ENCODE results near the gene SPIRE1.
"Not testable (repeated sequence)": the region's sequence is repeated elsewhere in the genome, so short reads cannot be mapped to it uniquely, and the experiment has no call there.

Gene SPIRE1

GRCh38 chr18:12598181-12598930, 59.6 kb downstream of the SPIRE1 start:
- no peak for DNase-seq (ENCODE audit: low read depth in 2 of 2)

- no peak for DNase-seq (ENCODE audit: low read depth in 2 of 2)
These were observed 60.1 kb downstream of the SPIRE1 start for GRCh38 chr18:12597760-12598159.

DNA sequence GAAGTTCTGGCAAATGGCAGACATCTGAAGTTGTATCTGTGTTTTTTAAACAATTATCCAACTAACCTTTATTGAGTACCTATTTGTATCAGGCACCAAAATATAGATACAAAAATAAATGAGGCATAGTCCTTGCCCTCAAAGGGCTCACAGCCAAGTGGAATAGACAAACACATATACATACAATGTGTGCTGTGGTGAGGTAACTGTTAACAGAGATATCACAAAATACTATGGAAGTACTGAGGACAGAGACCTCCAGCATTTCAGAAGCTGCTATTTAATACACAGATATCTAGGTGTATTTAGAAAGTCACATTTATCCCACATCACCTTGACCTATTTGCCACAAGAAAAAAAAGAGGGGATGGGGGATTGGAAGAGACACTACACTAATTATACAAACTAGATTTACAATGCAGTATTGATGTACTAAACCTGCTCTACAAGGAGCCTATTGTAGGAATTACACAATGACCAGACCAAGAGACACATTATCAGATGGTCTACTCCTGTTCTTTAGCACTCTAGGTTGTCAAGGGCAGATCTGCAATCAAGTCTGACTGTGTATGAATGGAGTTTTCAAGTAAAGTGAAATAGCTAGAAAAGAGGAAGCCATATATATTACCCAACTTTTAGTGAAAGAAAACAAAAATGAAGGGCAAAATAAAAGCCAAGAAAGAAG, 62.2 kb downstream of the SPIRE1 start:
- DNase-seq (ENCODE audit: low read depth in 2 of 2): no peak

DNA sequence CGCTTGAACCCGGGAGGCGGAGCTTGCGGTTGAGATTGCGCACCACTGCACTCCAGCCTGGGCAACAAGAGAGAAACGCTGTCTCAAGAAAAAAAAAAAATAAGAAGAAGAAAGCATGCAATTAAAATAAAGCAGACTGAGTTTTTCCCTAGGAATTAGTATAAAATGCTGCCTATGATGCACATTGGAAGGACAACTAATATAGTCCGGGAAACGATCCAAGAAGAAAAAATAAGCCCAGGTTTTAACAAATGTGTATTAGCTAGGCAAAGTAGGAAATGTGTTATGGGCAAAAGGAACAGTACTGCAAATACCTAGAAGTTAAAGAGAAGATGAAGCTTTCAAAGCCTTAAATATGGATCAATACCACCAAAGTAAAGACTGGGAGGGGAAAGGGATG, 64.0 kb downstream of the SPIRE1 start:
- no peak for DNase-seq (ENCODE audit: low read depth in 2 of 2)

- DNase-seq (ENCODE audit: low read depth in 2 of 2): no peak
These were observed 65.2 kb downstream of the SPIRE1 start for GRCh38 chr18:12592597-12593127.

DNA sequence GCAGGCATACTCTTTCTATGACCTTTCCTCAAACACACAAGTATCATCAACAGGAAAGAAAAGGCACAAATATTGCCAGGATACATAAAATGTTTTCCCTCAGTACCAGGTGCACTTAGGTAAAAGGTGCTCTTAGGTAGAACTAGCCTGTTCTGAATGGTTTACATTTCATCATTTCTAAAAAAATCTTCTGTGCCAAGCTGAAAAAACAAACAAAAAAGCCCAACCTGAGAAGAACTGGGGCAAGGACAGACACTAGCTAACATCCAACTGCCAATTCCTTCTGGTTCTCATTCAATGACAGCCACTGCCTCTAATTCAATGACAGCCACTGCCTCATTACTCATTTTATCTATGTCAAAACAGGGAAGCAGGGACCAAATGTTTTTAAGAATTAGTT, 68.5 kb downstream of the SPIRE1 start:
- no peak for DNase-seq (ENCODE audit: low read depth in 2 of 2)

DNA sequence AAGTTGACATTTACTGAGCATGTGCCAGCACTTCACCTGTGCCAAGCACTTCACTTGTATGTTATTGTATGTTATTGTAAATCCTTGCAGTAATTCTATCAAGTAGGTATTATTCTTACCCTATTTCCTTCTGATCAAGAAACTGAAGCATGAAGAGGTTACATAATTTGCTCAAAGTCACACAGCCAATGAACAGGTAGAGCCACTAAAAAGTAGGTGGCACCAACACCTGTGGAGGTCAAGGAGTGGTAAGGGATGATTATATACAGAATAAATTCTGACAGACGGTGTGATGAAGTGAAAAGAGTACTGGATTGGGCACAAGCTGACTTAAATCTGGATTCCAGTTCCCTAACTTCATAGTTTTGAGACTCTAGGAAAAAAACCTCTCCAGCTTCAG, 71.0 kb downstream of the SPIRE1 start:
- DNase-seq (ENCODE audit: low read depth in 2 of 2): no peak

DNA sequence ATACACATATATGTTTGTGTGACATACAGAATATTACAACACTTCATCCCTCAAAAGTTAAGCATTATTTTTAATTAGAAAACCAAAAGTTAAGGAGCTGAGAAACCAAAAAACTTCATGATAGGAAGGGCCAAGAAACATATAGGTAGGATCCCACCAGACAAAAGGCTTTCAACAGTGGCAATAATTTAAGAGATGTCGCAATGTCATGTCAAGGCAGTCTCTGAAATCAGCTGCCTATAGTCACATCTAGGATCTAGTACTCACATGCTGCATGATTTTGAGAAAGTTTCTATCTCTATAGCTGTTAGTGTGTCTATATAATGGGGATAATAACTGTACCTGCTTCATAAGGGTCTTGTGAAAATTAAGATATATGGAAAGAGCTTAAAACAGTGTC, 72.7 kb downstream of the SPIRE1 start:
- no peak for DNase-seq (ENCODE audit: low read depth in 2 of 2)

DNA sequence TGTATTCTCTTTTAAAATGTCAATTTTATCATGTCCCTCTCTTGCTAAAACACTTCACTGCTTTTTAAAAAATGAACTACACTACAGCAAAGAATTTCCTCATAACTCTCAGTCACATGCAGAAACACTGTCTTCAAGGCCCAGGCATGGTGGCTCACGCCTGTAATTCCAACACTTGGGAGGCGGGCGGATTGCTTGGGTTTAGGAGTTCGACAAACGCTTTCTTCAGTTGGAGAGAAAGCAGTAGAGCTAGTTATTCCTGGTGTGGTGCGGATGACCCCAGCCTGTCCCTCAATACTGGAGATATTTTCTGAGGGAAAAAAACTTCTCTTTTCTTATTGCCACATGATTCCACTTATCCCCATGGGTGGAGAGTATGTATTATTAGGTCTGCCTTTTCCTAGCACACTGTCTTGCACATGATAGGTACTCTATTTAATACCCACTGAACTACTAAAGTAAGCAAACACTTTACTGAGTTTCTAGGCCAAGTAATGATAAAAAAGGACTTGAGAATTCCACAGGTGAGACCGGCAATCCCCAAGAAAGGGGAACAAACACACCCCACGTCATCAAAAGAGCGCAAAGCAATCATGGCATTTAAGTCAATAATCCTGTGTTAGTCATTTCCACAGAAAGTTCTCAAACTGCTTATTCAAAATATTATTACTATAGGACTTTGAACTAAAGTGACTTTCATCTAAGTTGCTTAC, 77.1 kb downstream of the SPIRE1 start:
- no peak for DNase-seq (ENCODE audit: low read depth in 2 of 2)

DNA sequence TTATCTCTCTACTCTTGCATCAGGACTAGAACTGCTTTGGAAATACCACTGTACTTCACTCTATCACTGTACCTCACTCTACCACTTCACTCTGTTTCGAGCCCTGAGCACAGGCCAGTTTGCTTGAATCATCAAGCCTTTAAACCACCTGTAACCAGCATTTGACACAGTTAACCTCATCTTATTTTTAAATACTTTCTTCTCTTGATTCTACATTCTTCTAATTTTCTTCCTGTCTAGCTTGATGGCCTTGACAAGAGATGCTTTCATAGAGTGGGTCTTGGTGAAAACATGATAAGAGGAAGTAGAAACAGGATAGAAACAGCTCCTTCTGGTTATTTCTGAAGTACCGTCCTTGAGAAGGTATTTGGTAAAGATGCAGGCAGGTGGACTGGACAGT, 78.1 kb downstream of the SPIRE1 start:
- no peak for DNase-seq (ENCODE audit: low read depth in 2 of 2)

GRCh38 chr18:12577848-12578247, 80.1 kb downstream of the SPIRE1 start:
- no peak for DNase-seq (ENCODE audit: low read depth in 2 of 2)

DNA sequence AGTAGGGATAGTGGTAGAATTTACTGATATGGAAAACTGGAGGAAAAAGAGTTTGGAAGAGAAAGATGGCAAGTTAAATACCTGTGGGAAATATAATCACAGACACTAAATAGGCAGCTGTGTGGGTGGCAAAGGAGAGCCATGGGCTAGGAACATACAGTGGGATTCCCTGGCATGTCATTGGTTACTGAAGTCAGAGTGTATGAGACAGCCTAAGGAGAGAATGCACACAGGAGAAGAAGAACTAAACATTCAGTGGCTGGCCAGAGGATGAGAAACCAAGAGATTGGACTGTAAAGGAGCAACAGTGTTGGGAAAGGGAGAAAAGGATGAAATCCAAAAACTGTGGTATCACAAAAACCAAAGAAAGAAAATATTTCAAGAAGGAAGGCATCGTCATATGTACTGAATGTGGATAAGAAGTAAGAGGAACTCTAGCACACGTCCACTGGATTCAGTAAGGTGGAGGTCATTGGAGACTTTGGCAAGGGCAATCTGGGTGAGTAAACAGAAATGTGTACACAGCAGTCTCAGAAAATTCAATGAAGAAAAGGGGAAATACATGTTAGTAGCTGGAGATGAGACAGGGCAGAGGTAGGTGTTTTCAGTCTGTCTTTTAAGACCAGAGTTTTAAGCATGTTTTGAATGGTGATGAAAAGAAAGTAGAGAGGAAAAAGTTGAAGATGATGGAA, 83.3 kb downstream of the SPIRE1 start:
- no peak for DNase-seq (ENCODE audit: low read depth in 2 of 2)

- no peak for DNase-seq (ENCODE audit: low read depth in 2 of 2)
These were observed 86.3 kb downstream of the SPIRE1 start for GRCh38 chr18:12571630-12572029.

GRCh38 chr18:12569791-12570190, 88.1 kb downstream of the SPIRE1 start:
- DNase-seq (ENCODE audit: low read depth in 2 of 2): no peak

- no peak for DNase-seq (ENCODE audit: low read depth in 2 of 2)
These were observed 90.1 kb downstream of the SPIRE1 start for GRCh38 chr18:12567849-12568248.

GRCh38 chr18:12564861-12565260, 93.0 kb downstream of the SPIRE1 start:
- DNase-seq (ENCODE audit: low read depth in 2 of 2): no peak

DNA sequence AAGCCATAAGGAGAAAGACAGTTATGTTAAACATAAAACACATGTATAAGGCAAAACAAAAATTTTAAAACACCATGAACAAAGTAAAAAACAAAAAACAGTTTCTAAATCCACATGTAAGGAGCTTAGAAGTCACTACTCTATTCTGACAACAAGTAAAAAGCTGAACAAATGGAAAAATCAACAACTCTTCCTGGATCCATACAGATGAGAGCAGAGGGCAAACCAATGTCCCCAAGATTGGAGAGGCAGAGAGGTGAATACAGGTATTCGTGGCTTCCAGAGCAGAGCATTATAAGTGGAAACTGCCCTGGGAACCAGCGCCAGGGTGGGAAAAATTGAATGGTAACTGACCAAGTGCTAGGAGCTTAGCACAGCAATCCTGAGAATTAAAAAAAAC, 93.5 kb downstream of the SPIRE1 start:
- DNase-seq (ENCODE audit: low read depth in 2 of 2): no peak

GRCh38 chr18:12560600-12560999, 97.3 kb downstream of the SPIRE1 start:
- not testable (repeated sequence) for DNase-seq (ENCODE audit: low read depth in 2 of 2)

DNA sequence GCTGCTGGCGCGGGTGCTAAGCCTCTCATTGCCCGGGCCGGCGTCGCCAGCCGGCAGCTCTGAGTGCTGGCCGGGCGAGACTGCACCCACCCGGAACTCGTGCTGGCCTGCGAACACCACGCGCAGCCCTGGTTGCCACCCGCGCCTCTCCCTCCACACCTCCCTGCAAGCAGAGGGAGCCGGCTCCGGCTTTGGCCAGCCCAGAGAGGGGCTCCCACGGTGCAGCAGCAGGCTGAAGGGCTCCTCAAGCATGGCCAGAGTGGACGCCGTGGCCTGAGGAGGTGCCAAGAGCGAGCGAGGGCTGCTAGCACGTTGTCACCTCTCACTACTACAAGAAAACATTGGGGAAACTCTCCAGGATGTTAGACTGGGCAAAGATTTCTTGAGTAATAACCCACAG, 98.6 kb downstream of the SPIRE1 start:
- no peak for DNase-seq (ENCODE audit: low read depth in 2 of 2)

GRCh38 chr18:12556946-12557806, 100.7 kb downstream of the SPIRE1 start:
- no peak for DNase-seq (ENCODE audit: low read depth in 2 of 2)

- DNase-seq (ENCODE audit: low read depth in 2 of 2): no peak
These were observed 103.0 kb downstream of the SPIRE1 start for GRCh38 chr18:12554796-12555388.

Data from stimulated activated CD4-positive, alpha-beta T cell treated with anti-CD3 and anti-CD28 coated beads, Interleukin-4, amount 100 ng/mL, for 48 hours (primary cell).